WTC11 (cell line): ENCODE results near the gene EPHA4. TPM values are rescaled to one million over a fixed set of nuclear protein-coding genes. Genes with fewer than 3 reads are reported as not detected.

ENCODE experiments used
- ATAC-seq: fragments of 200-7000 bp; cut with Tn5 transposase; 2 replicates; pipeline ENCODE4 v1.10.0; 2021; ENCODE audit warnings: mild to moderate bottlenecking, moderate library complexity
- CTCF ChIA-PET: fragments of 300-600 bp; sonication (Branson Sonifier 250); formaldehyde crosslinking; loops from one replicate; lab custom pipeline; 2021; ENCODE audit warnings: antibody characterized with exemption; lab: Charles Lee
- POLR2A ChIA-PET: fragments of 350-600 bp; sonication (Branson Sonifier 250); formaldehyde crosslinking; loops from one replicate; lab custom pipeline; 2021; ENCODE audit warnings: antibody characterized with exemption; lab: Charles Lee
- DNase-seq: peaks from one replicate; pipeline ENCODE4 v3.0.0; 2021; ENCODE audit warnings: low spot score
- H3K27ac Mint-ChIP-seq: 2 replicates; pipeline ENCODE4 v1.8.0; 2021; ENCODE audit warnings: mixed read lengths
- H3K27me3 Mint-ChIP-seq: 2 replicates; pipeline ENCODE4 v1.8.0; 2021; ENCODE audit warnings: low read depth, mild to moderate bottlenecking, moderate library complexity, mixed read lengths
- H3K36me3 Mint-ChIP-seq: 2 replicates; pipeline ENCODE4 v1.8.0; 2021; ENCODE audit warnings: mixed read lengths
- H3K4me1 Mint-ChIP-seq: 2 replicates; pipeline ENCODE4 v1.8.0; 2022; ENCODE audit warnings: mixed read lengths
- H3K4me3 Mint-ChIP-seq: 2 replicates; pipeline ENCODE4 v1.8.0; 2021; ENCODE audit warnings: mild to moderate bottlenecking, moderate library complexity, mixed read lengths
- H3K9me3 Mint-ChIP-seq: 2 replicates; pipeline ENCODE4 v1.8.0; 2021; ENCODE audit warnings: mixed read lengths
- CDX4 ChIP-seq: fragments of 250-450 bp; sonication (Bioruptor Pico); IDR thresholded peaks from 2 replicates; pipeline ENCODE4 v1.9.0; 2021; ENCODE audit warnings: moderate library complexity, mild to moderate bottlenecking, inconsistent platforms, borderline replicate concordance
- CREB1 ChIP-seq: sonication (generic); formaldehyde crosslinking; IDR thresholded peaks from 2 replicates; pipeline ENCODE4 v1.8.0; 2023; ENCODE audit warnings: mild to moderate bottlenecking, missing genetic modification reagents
- ESRRA ChIP-seq: sonication (generic); formaldehyde crosslinking; IDR thresholded peaks from 2 replicates; pipeline ENCODE4 v1.8.1; 2022; ENCODE audit warnings: mild to moderate bottlenecking, missing genetic modification reagents, borderline replicate concordance
- FOXJ3 ChIP-seq: sonication (generic); formaldehyde crosslinking; IDR thresholded peaks from 2 replicates; pipeline ENCODE4 v1.9.0; 2021; ENCODE audit warnings: missing genetic modification reagents, mild to moderate bottlenecking, borderline replicate concordance
- FOXK1 ChIP-seq: sonication (generic); formaldehyde crosslinking; IDR thresholded peaks from 2 replicates; pipeline ENCODE4 v1.8.0; 2022; ENCODE audit warnings: mild to moderate bottlenecking, moderate library complexity, missing genetic modification reagents
- GABPB1 ChIP-seq: sonication (generic); formaldehyde crosslinking; IDR thresholded peaks from 2 replicates; pipeline ENCODE4 v1.8.1; 2023; ENCODE audit warnings: mild to moderate bottlenecking, missing genetic modification reagents
- KAT7 ChIP-seq: sonication (generic); formaldehyde crosslinking; IDR thresholded peaks from 2 replicates; pipeline ENCODE4 v1.8.1; 2023; ENCODE audit warnings: missing genetic modification reagents, mild to moderate bottlenecking, borderline replicate concordance
- NFATC4 ChIP-seq: fragments of 250-450 bp; sonication (Bioruptor Pico); IDR thresholded peaks from 2 replicates; pipeline ENCODE4 v1.9.0; 2021; ENCODE audit warnings: mild to moderate bottlenecking
- PRRX2 ChIP-seq: fragments of 250-450 bp; sonication (Bioruptor Pico); IDR thresholded peaks from 2 replicates; pipeline ENCODE4 v1.8.0; 2021; ENCODE audit warnings: mild to moderate bottlenecking
- ZNF138 ChIP-seq: sonication (generic); formaldehyde crosslinking; conservative IDR thresholded peaks from 2 replicates; pipeline ENCODE4 v1.8.1; 2022; ENCODE audit warnings: mild to moderate bottlenecking, moderate library complexity, missing genetic modification reagents
- ZNF219 ChIP-seq: sonication (generic); formaldehyde crosslinking; IDR thresholded peaks from 2 replicates; pipeline ENCODE4 v1.8.0; 2023; ENCODE audit warnings: missing genetic modification reagents, mild to moderate bottlenecking, borderline replicate concordance
- ZNF281 ChIP-seq: sonication (generic); formaldehyde crosslinking; IDR thresholded peaks from 2 replicates; pipeline ENCODE4 v1.8.0; 2023; ENCODE audit warnings: mild to moderate bottlenecking, missing genetic modification reagents
- ZNF416 ChIP-seq: fragments of 250-450 bp; sonication (Bioruptor Pico); IDR thresholded peaks from 2 replicates; pipeline ENCODE4 v1.9.0; 2021; ENCODE audit warnings: mild to moderate bottlenecking, inconsistent platforms
- ZNF425 ChIP-seq: fragments of 250-450 bp; sonication (Bioruptor Pico); conservative IDR thresholded peaks from 2 replicates; pipeline ENCODE4 v1.9.0; 2021; ENCODE audit warnings: mild to moderate bottlenecking
- total RNA-seq: library from RNA; stranded (reverse); gene quantifications from 3 replicates; pipeline ENCODE4 v1.2.3, GENCODE V29; 2021
- TF ChIP-seq, protein P1 (sequence below): sonication (generic); formaldehyde crosslinking; conservative IDR thresholded peaks from 2 replicates; pipeline ENCODE4 v1.8.1; 2022; ENCODE audit warnings: mild to moderate bottlenecking, missing genetic modification reagents
- TF ChIP-seq, protein P2 (sequence below): sonication (generic); formaldehyde crosslinking; IDR thresholded peaks from 2 replicates; pipeline ENCODE4 v1.8.0; 2022; ENCODE audit warnings: missing genetic modification reagents
- TF ChIP-seq, protein P3 (sequence below): sonication (generic); formaldehyde crosslinking; IDR thresholded peaks from 2 replicates; pipeline ENCODE4 v1.8.1; 2023; ENCODE audit warnings: mild to moderate bottlenecking, missing genetic modification reagents
- TF ChIP-seq, protein P4 (sequence below): fragments of 250-450 bp; sonication (Bioruptor Pico); IDR thresholded peaks from 2 replicates; pipeline ENCODE4 v2.1.2; 2022; ENCODE audit warnings: mild to moderate bottlenecking, moderate library complexity
- TF ChIP-seq, protein P5 (sequence below): sonication (generic); formaldehyde crosslinking; IDR thresholded peaks from 2 replicates; pipeline ENCODE4 v1.8.1; 2023; ENCODE audit warnings: mild to moderate bottlenecking, missing genetic modification reagents, borderline replicate concordance

The EPHA4 gene
- total RNA-seq, 1 experiment from 2014 or later = 11.0 TPM

DNA sequence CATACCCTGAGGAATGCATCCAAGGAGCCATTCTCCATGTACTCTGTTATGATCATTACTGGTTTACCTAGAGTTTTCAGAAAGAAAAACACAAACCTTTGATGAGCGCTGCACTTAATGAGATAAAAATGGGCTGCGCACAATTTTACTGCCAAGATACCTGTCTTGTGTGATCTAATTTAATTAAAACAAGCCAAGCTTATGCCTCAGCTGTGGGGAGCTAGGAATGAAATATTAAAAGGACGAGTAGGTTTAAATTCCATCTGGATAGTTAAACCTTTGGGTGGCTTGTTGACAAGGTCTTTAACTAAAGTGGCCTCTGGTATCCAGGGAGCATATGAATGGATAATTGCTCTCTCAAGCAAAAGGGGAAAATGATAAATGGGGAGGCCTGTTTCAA, 135.0 kb downstream of the EPHA4 start:
- Mint-ChIP-seq H3K27ac (no peak overlapping the region), H3K36me3 (peaks cover 14% of the 10 kb centered on the region), H3K9me3 (no peaks in the 10 kb centered on the region)
- CTCF ChIA-PET = no interaction called here
- no peak for ATAC-seq
- DNase-seq = no peak
- TF ChIP-seq CREB1 (CRISPR knock-in tag) (no peak), ZNF281 (CRISPR knock-in tag) (no peak), ZNF219 (CRISPR knock-in tag) (no peak)
- TF ChIP-seq, protein P1, sequence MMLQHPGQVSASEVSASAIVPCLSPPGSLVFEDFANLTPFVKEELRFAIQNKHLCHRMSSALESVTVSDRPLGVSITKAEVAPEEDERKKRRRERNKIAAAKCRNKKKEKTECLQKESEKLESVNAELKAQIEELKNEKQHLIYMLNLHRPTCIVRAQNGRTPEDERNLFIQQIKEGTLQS (CRISPR knock-in tag) = no peak
- TF ChIP-seq, protein P2, sequence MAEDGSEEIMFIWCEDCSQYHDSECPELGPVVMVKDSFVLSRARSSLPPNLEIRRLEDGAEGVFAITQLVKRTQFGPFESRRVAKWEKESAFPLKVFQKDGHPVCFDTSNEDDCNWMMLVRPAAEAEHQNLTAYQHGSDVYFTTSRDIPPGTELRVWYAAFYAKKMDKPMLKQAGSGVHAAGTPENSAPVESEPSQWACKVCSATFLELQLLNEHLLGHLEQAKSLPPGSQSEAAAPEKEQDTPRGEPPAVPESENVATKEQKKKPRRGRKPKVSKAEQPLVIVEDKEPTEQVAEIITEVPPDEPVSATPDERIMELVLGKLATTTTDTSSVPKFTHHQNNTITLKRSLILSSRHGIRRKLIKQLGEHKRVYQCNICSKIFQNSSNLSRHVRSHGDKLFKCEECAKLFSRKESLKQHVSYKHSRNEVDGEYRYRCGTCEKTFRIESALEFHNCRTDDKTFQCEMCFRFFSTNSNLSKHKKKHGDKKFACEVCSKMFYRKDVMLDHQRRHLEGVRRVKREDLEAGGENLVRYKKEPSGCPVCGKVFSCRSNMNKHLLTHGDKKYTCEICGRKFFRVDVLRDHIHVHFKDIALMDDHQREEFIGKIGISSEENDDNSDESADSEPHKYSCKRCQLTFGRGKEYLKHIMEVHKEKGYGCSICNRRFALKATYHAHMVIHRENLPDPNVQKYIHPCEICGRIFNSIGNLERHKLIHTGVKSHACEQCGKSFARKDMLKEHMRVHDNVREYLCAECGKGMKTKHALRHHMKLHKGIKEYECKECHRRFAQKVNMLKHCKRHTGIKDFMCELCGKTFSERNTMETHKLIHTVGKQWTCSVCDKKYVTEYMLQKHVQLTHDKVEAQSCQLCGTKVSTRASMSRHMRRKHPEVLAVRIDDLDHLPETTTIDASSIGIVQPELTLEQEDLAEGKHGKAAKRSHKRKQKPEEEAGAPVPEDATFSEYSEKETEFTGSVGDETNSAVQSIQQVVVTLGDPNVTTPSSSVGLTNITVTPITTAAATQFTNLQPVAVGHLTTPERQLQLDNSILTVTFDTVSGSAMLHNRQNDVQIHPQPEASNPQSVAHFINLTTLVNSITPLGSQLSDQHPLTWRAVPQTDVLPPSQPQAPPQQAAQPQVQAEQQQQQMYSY (CRISPR knock-in tag) = no peak
- TF ChIP-seq, protein P3, sequence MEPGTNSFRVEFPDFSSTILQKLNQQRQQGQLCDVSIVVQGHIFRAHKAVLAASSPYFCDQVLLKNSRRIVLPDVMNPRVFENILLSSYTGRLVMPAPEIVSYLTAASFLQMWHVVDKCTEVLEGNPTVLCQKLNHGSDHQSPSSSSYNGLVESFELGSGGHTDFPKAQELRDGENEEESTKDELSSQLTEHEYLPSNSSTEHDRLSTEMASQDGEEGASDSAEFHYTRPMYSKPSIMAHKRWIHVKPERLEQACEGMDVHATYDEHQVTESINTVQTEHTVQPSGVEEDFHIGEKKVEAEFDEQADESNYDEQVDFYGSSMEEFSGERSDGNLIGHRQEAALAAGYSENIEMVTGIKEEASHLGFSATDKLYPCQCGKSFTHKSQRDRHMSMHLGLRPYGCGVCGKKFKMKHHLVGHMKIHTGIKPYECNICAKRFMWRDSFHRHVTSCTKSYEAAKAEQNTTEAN = no peak
- TF ChIP-seq, all 79 proteins: peak for 0
- Mint-ChIP-seq H3K27me3 (no peaks in the 10 kb centered on the region), H3K4me1 (peaks cover 35% of the 10 kb centered on the region), H3K4me3 (no peak overlapping the region)
- POLR2A ChIA-PET = no interaction called here

DNA sequence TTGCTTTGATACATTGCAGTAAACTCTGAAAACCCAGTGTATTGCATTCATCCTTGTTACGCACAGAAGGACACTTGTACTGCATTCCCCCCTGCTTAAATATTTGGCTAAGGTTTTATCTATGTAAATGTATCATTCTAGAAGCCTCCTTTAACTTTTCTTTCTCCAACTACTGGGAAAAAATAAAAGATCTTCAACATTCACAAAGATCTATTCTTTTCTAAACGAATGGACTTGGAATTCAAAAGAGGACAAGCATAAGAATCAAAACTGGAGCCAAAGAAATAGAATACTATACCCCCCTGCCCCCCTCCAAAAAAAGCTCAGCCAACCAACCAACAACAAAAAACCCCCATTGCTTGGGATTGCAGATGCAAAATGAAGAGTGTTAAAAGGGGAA, 136.9 kb downstream of the EPHA4 start:
- Mint-ChIP-seq H3K4me3 (no peak overlapping the region), H3K27ac (no peak overlapping the region), H3K27me3 (no peaks in the 10 kb centered on the region), H3K36me3 (no peaks in the 10 kb centered on the region), H3K9me3 (no peaks in the 10 kb centered on the region), H3K4me1 (peaks cover 31% of the 10 kb centered on the region)
- DNase-seq = no peak
- ATAC-seq = no peak
- ChIA-PET CTCF (no interaction called here), POLR2A (interaction anchor here (0.7 kb wide), 1 partner anchor 570 kb away, joined by 3 read pairs; no protein-coding TSS in a partner anchor)
- no peak for TF ChIP-seq ZNF416 (CRISPR knock-in tag)
- no peak for TF ChIP-seq NFATC4 (CRISPR knock-in tag)
- no peak for TF ChIP-seq CDX4 (CRISPR knock-in tag)
- TF ChIP-seq FOXJ3 (CRISPR knock-in tag) = no peak
- TF ChIP-seq GABPB1 = no peak
- TF ChIP-seq PRRX2 (CRISPR knock-in tag) = no peak
- TF ChIP-seq ZNF425 = no peak
- no peak for TF ChIP-seq ESRRA (CRISPR knock-in tag)
- no peak for TF ChIP-seq ZNF138 (CRISPR knock-in tag)
- no peak for TF ChIP-seq KAT7
- TF ChIP-seq, protein P4, sequence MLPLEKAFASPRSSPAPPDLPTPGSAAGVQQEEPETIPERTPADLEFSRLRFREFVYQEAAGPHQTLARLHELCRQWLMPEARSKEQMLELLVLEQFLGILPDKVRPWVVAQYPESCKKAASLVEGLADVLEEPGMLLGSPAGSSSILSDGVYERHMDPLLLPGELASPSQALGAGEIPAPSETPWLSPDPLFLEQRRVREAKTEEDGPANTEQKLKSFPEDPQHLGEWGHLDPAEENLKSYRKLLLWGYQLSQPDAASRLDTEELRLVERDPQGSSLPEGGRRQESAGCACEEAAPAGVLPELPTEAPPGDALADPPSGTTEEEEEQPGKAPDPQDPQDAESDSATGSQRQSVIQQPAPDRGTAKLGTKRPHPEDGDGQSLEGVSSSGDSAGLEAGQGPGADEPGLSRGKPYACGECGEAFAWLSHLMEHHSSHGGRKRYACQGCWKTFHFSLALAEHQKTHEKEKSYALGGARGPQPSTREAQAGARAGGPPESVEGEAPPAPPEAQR (CRISPR knock-in tag) = no peak
- TF ChIP-seq, protein P5, sequence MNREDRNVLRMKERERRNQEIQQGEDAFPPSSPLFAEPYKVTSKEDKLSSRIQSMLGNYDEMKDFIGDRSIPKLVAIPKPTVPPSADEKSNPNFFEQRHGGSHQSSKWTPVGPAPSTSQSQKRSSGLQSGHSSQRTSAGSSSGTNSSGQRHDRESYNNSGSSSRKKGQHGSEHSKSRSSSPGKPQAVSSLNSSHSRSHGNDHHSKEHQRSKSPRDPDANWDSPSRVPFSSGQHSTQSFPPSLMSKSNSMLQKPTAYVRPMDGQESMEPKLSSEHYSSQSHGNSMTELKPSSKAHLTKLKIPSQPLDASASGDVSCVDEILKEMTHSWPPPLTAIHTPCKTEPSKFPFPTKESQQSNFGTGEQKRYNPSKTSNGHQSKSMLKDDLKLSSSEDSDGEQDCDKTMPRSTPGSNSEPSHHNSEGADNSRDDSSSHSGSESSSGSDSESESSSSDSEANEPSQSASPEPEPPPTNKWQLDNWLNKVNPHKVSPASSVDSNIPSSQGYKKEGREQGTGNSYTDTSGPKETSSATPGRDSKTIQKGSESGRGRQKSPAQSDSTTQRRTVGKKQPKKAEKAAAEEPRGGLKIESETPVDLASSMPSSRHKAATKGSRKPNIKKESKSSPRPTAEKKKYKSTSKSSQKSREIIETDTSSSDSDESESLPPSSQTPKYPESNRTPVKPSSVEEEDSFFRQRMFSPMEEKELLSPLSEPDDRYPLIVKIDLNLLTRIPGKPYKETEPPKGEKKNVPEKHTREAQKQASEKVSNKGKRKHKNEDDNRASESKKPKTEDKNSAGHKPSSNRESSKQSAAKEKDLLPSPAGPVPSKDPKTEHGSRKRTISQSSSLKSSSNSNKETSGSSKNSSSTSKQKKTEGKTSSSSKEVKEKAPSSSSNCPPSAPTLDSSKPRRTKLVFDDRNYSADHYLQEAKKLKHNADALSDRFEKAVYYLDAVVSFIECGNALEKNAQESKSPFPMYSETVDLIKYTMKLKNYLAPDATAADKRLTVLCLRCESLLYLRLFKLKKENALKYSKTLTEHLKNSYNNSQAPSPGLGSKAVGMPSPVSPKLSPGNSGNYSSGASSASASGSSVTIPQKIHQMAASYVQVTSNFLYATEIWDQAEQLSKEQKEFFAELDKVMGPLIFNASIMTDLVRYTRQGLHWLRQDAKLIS = no peak
- no peak for TF ChIP-seq FOXK1 (CRISPR knock-in tag)
